ENCODE results near the gene AGER. TPM values are rescaled to one million over a fixed set of nuclear protein-coding genes. Genes with fewer than 3 reads are reported as not detected.

Gene AGER
- total and polyA plus RNA-seq, 9 of the 15 experiments (the other 6 are each of a cell fraction or from before 2014, with no cell fraction given) = 1.2 to 11.5 (median 4.1) TPM

DNA sequence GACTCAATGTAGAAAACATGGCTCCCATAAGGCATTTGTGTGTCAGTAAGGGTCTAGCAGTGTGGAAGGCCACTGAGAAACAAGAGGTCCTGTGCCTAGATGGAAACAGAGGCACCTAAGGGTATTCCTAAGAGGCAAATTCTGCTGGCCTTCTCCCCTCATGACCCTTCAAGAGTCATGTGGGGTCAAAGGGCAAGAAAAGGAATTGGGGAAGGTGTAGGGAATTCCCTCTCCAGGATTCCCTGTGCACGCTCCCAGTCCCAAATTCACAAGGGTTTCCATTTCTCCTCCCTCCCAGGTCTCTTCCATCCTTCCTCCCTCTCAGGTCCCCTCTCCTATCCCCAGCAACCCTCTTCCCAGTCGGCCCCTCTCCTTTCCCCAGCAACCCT is 8.7 kb downstream of the AGER start (continued):
- peak; percentile 91 for TF ChIP-seq NR2C1 (IDR thresholded peaks at IDR 0.05)
- peak; percentile 91 for TF ChIP-seq NR2C1 (tag; IDR thresholded peaks at IDR 0.05)
- TF ChIP-seq ETV1 (tag; conservative IDR thresholded peaks at IDR 0.05; ENCODE audit: low read depth) = no peak
- TF ChIP-seq MTA1 (IDR thresholded peaks at IDR 0.05; ENCODE audit: borderline replicate concordance) = no peak
- TF ChIP-seq MAFG (tag; conservative IDR thresholded peaks at IDR 0.05) = no peak
- no peak for TF ChIP-seq CCNT2 (IDR thresholded peaks at IDR 0.05; ENCODE audit: borderline replicate concordance, extremely low read depth, insufficient read length, low read depth, low read length)
- TF ChIP-seq NONO (IDR thresholded peaks at IDR 0.05; ENCODE audit: low read depth in 2 of 2, low read length in 1 of 2) = no peak
- TF ChIP-seq MBD2 (IDR thresholded peaks at IDR 0.05; ENCODE audit: borderline replicate concordance, low read depth) = no peak
- TF ChIP-seq SREBF2 (CRISPR knock-in tag; IDR thresholded peaks at IDR 0.05) = no peak
- peak; percentile 13 for TF ChIP-seq PCBP2 (IDR thresholded peaks at IDR 0.05; ENCODE audit: low read depth, low read length, poor library complexity, severe bottlenecking)
- TF ChIP-seq NR2F6 (CRISPR knock-in tag; IDR thresholded peaks at IDR 0.05) = no peak
- TF ChIP-seq, protein P1, sequence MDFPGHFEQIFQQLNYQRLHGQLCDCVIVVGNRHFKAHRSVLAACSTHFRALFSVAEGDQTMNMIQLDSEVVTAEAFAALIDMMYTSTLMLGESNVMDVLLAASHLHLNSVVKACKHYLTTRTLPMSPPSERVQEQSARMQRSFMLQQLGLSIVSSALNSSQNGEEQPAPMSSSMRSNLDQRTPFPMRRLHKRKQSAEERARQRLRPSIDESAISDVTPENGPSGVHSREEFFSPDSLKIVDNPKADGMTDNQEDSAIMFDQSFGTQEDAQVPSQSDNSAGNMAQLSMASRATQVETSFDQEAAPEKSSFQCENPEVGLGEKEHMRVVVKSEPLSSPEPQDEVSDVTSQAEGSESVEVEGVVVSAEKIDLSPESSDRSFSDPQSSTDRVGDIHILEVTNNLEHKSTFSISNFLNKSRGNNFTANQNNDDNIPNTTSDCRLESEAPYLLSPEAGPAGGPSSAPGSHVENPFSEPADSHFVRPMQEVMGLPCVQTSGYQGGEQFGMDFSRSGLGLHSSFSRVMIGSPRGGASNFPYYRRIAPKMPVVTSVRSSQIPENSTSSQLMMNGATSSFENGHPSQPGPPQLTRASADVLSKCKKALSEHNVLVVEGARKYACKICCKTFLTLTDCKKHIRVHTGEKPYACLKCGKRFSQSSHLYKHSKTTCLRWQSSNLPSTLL (IDR thresholded peaks at IDR 0.05) = 0 out of 2 replicates have a peak, but pooled peaks have one; percentile 54
- TF ChIP-seq, protein P2, sequence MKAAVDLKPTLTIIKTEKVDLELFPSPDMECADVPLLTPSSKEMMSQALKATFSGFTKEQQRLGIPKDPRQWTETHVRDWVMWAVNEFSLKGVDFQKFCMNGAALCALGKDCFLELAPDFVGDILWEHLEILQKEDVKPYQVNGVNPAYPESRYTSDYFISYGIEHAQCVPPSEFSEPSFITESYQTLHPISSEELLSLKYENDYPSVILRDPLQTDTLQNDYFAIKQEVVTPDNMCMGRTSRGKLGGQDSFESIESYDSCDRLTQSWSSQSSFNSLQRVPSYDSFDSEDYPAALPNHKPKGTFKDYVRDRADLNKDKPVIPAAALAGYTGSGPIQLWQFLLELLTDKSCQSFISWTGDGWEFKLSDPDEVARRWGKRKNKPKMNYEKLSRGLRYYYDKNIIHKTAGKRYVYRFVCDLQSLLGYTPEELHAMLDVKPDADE (conservative IDR thresholded peaks at IDR 0.05; ENCODE audit: control insufficient read depth, low read depth, low read length) = no peak
- no peak for TF ChIP-seq ARHGAP35 (IDR thresholded peaks at IDR 0.05; ENCODE audit: partially characterized antibody)
- TF ChIP-seq, protein P3, sequence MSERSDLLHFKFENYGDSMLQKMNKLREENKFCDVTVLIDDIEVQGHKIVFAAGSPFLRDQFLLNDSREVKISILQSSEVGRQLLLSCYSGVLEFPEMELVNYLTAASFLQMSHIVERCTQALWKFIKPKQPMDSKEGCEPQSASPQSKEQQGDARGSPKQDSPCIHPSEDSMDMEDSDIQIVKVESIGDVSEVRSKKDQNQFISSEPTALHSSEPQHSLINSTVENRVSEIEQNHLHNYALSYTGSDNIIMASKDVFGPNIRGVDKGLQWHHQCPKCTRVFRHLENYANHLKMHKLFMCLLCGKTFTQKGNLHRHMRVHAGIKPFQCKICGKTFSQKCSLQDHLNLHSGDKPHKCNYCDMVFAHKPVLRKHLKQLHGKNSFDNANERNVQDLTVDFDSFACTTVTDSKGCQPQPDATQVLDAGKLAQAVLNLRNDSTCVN (CRISPR knock-in tag; IDR thresholded peaks at IDR 0.05) = peak; percentile 85
- no peak for TF ChIP-seq STAT5B (CRISPR knock-in tag; IDR thresholded peaks at IDR 0.05)
- TF ChIP-seq, protein P4, sequence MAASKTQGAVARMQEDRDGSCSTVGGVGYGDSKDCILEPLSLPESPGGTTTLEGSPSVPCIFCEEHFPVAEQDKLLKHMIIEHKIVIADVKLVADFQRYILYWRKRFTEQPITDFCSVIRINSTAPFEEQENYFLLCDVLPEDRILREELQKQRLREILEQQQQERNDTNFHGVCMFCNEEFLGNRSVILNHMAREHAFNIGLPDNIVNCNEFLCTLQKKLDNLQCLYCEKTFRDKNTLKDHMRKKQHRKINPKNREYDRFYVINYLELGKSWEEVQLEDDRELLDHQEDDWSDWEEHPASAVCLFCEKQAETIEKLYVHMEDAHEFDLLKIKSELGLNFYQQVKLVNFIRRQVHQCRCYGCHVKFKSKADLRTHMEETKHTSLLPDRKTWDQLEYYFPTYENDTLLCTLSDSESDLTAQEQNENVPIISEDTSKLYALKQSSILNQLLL (CRISPR knock-in tag; IDR thresholded peaks at IDR 0.05; ENCODE audit: borderline replicate concordance) = no peak
- peak; percentile 48 for TF ChIP-seq SMARCE1 (IDR thresholded peaks at IDR 0.05)
- TF ChIP-seq SIN3A (IDR thresholded peaks at IDR 0.05; ENCODE audit: borderline replicate concordance in 2 of 2, control insufficient read depth in 1 of 2, low read depth in 2 of 2, low read length in 2 of 2) = peak in 1 of 2 experiments; percentile 43; a peak in 1 of 4 replicates
- TF ChIP-seq GTF2A2 (tag; IDR thresholded peaks at IDR 0.05) = no peak
- peak in 1 of 2 experiments; percentile 57; a peak in 1 of 4 replicates for TF ChIP-seq HDAC1 (IDR thresholded peaks at IDR 0.05)
- TF ChIP-seq, protein P5, sequence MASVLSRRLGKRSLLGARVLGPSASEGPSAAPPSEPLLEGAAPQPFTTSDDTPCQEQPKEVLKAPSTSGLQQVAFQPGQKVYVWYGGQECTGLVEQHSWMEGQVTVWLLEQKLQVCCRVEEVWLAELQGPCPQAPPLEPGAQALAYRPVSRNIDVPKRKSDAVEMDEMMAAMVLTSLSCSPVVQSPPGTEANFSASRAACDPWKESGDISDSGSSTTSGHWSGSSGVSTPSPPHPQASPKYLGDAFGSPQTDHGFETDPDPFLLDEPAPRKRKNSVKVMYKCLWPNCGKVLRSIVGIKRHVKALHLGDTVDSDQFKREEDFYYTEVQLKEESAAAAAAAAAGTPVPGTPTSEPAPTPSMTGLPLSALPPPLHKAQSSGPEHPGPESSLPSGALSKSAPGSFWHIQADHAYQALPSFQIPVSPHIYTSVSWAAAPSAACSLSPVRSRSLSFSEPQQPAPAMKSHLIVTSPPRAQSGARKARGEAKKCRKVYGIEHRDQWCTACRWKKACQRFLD (CRISPR knock-in tag; IDR thresholded peaks at IDR 0.05) = 0 out of 2 replicates have a peak, but pooled peaks have one; percentile 13
